Naive thymus-derived CD4-positive, alpha-beta T cell (primary cell): ENCODE results near the gene TCP11. TPM values are rescaled to one million over a fixed set of nuclear protein-coding genes. Genes with fewer than 3 reads are reported as not detected.

Experiments used
- ATAC-seq: fragments of 150-1000 bp; cut with Tn5 transposase; 2 replicates; pipeline ENCODE4 v1.10.0; 2021; ENCODE audit warnings: mild to moderate bottlenecking, moderate library complexity
- CTCF ChIA-PET: fragments of 350-600 bp; sonication (Branson Sonifier 250); formaldehyde crosslinking; loops from one replicate; lab custom pipeline; 2021; ENCODE audit warnings: antibody characterized with exemption; lab: Charles Lee
- POLR2A ChIA-PET: fragments of 350-600 bp; sonication (Branson Sonifier 250); formaldehyde crosslinking; loops from one replicate; lab custom pipeline; 2021; ENCODE audit warnings: antibody characterized with exemption, inconsistent platforms; lab: Charles Lee
- DNase-seq, 9 donors: peaks; one replicate each; pipeline versions ENCODE4 v3.0.0 to v3.0.0-alpha.2; 2020 to 2022; ENCODE audit warnings: mixed read lengths in 1 of 9
- H3K27ac ChIP-seq: one replicate; pipeline ENCODE4 v1.7.0; 2013; ENCODE audit warnings: mild to moderate bottlenecking, low read depth, low read length, moderate library complexity
- H3K27me3 ChIP-seq, 2 donors: one replicate each; pipeline ENCODE4 v1.7.0; 2013; ENCODE audit warnings: low read length in 2 of 2, mild to moderate bottlenecking in 2 of 2, moderate library complexity in 2 of 2; ENCODE audit not compliant: control insufficient read depth in 2 of 2, insufficient read depth in 2 of 2
- H3K36me3 ChIP-seq, 3 experiments: 1 replicate in 2 of 3; 2 replicates in 1 of 3; pipeline ENCODE4 v1.7.0; 2013; ENCODE audit warnings: low read length in 3 of 3, mild to moderate bottlenecking in 3 of 3, moderate library complexity in 1 of 3; ENCODE audit not compliant: insufficient read depth in 3 of 3, control insufficient read depth in 2 of 3
- H3K4me1 ChIP-seq, 2 donors: one replicate each; pipeline ENCODE4 v1.7.0; 2013; ENCODE audit warnings: low read length in 2 of 2, mild to moderate bottlenecking in 2 of 2, moderate library complexity in 1 of 2; ENCODE audit not compliant: control insufficient read depth in 2 of 2, insufficient read depth in 2 of 2
- H3K4me3 ChIP-seq: 2 replicates; pipeline ENCODE4 v1.7.0; 2013; ENCODE audit warnings: mild to moderate bottlenecking, low read length
- H3K9me3 ChIP-seq, 3 experiments: 1 replicate in 2 of 3; 2 replicates in 1 of 3; pipeline ENCODE4 v1.7.0; 2013; ENCODE audit warnings: low read length in 3 of 3; ENCODE audit not compliant: control insufficient read depth in 2 of 3
- H3K27ac Mint-ChIP-seq, 9 donors: one replicate each; pipeline ENCODE4 v1.8.0; 2020 to 2022; ENCODE audit warnings: mixed read lengths in 9 of 9, mild to moderate bottlenecking in 8 of 9, moderate library complexity in 5 of 9, inconsistent platforms in 2 of 9
- H3K27me3 Mint-ChIP-seq, 5 donors: one replicate each; pipeline ENCODE4 v1.8.0; 2021 to 2022; ENCODE audit warnings: mixed read lengths in 5 of 5, mild to moderate bottlenecking in 1 of 5
- H3K36me3 Mint-ChIP-seq, 5 donors: one replicate each; pipeline ENCODE4 v1.8.0; 2020 to 2022; ENCODE audit warnings: mixed read lengths in 5 of 5, mild to moderate bottlenecking in 3 of 5, inconsistent platforms in 1 of 5
- H3K4me1 Mint-ChIP-seq, 7 donors: one replicate each; pipeline ENCODE4 v1.8.0; 2020 to 2022; ENCODE audit warnings: mixed read lengths in 7 of 7, mild to moderate bottlenecking in 3 of 7, inconsistent platforms in 1 of 7
- H3K4me3 Mint-ChIP-seq, 10 donors: one replicate each; pipeline ENCODE4 v1.8.0; 2020 to 2022; ENCODE audit warnings: mild to moderate bottlenecking in 10 of 10, mixed read lengths in 10 of 10, moderate library complexity in 6 of 10, inconsistent platforms in 2 of 10
- H3K9me3 Mint-ChIP-seq, 11 donors: one replicate each; pipeline ENCODE4 v1.8.0; 2020 to 2022; ENCODE audit warnings: mixed read lengths in 11 of 11, mild to moderate bottlenecking in 4 of 11, inconsistent platforms in 1 of 11, moderate library complexity in 1 of 11
- intact Hi-C, 2 donors: fragments of 100-400 bp; cut with micrococcal nuclease; formaldehyde crosslinking; loops; one replicate each; pipeline ENCODE4 v1.15.1; 2023
- polyA plus RNA-seq, 2 donors: library from polyadenylated mRNA; unstranded; fragments of 300-500 nt; fragmentation: Illumina TruSeq; gene quantifications; one replicate each; pipeline ENCODE4 v1.2.3, GENCODE V29; 2021
- total RNA-seq, 6 experiments: library from RNA in 5 of 6; stranded (reverse) in 5 of 6; gene quantifications; 1 replicate in 5 of 6; 2 replicates in 1 of 6; pipeline ENCODE4 v1.2.3 and lab custom pipeline; 2021 to 2026

TCP11 gene
- total and polyA plus RNA-seq, 7 experiments from 2014 or later: not detected

DNA sequence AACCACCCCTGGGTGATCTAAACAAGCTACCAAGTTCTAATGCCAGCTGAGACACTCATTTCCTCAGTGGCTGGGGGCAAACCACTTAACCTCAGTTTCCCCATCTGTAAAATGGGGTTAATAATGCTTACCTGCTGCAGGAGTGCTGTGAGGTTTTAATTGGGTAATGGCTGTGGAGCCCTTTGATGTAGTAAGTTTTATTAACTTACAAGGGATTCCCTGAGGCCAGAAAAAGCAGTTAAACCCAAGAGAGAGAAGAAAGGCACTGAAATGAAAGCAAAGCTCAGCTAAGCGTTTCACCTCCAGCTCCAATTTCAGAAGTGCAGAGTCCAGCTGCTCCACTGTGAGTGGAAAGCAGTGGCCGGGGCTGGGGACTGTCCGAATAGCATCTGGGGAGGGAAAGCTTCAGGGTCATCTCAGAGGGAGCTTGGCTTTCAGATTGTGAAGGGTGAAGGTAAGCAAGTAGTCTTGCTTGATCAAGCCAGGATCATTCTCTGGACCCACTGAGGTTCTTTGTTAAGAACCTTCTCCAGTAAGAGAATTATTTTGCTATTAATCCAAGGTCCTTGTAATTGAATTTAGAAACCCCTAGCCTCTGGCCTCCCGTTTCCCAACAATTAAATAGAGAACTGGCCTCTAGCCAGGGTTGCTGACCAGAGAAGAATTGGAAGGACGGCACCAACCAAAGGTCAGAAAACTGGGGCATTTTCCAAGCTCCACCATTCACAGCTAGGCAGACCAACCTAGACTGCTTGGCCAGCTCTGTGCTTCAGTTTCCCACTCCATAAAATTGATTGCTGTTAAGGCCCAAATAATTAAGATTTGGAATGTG lies 20.9 kb upstream of the TCP11 start:
- H3K36me3 ChIP-seq: no peaks in the 10 kb centered on the region
- H3K4me1 Mint-ChIP-seq: peaks cover 0 to 3% (median 0%) of the 10 kb centered on the region in 7 donors
- H3K9me3 ChIP-seq: no peaks in the 10 kb centered on the region
- ChIA-PET POLR2A (no interaction called here), CTCF (no interaction called here)
- H3K9me3 Mint-ChIP-seq: no peaks in the 10 kb centered on the region
- H3K27ac ChIP-seq: no peak overlapping the region
- intact Hi-C loops: no loop called here
- no peak for ATAC-seq
- H3K27me3 Mint-ChIP-seq: peaks cover 14 to 28% (median 20%) of the 10 kb centered on the region in 5 donors
- H3K27ac Mint-ChIP-seq: no peak overlapping the region
- H3K27me3 ChIP-seq: no peaks in the 10 kb centered on the region
- no peak overlapping the region for H3K4me3 ChIP-seq
- no peak for DNase-seq
- H3K4me3 Mint-ChIP-seq: no peak overlapping the region
- peaks cover 0 to 7% (median 3%) of the 10 kb centered on the region in 5 donors for H3K36me3 Mint-ChIP-seq
- no peaks in the 10 kb centered on the region for H3K4me1 ChIP-seq

DNA sequence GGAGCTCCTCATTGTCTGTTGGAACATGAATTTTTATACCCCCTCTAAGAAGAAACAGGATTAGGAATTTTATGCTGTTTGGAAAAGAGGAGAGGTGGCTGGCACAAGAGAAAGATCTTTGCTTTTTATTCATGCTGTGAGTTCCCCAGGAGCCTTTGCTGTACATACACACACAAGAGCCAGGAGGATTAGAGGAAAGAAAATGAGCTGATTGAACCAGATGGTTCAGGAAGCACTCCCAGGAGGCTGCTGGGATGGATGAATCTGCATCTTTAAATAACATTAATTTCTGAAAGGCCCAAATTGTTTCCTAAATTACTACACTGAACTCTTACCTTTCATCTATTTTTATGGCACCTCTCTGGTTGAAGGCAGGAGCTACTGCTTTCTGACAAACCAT lies 20.1 kb upstream of the TCP11 start:
- Mint-ChIP-seq H3K27ac (peak overlapping the region in 1 of 9 donors; percentile 13), H3K27me3 (peaks cover 14 to 28% (median 20%) of the 10 kb centered on the region in 5 donors), H3K36me3 (peaks cover 0 to 7% (median 3%) of the 10 kb centered on the region in 5 donors), H3K4me1 (peaks cover 0 to 3% (median 0%) of the 10 kb centered on the region in 7 donors), H3K9me3 (no peaks in the 10 kb centered on the region), H3K4me3 (no peak overlapping the region)
- Histone ChIP-seq H3K36me3 (no peaks in the 10 kb centered on the region), H3K4me1 (no peaks in the 10 kb centered on the region), H3K27ac (no peak overlapping the region), H3K4me3 (no peak overlapping the region), H3K9me3 (no peaks in the 10 kb centered on the region), H3K27me3 (no peaks in the 10 kb centered on the region)
- no peak for DNase-seq
- ChIA-PET CTCF (no interaction called here), POLR2A (no interaction called here)
- ATAC-seq: no peak
- intact Hi-C loops: no loop called here

DNA sequence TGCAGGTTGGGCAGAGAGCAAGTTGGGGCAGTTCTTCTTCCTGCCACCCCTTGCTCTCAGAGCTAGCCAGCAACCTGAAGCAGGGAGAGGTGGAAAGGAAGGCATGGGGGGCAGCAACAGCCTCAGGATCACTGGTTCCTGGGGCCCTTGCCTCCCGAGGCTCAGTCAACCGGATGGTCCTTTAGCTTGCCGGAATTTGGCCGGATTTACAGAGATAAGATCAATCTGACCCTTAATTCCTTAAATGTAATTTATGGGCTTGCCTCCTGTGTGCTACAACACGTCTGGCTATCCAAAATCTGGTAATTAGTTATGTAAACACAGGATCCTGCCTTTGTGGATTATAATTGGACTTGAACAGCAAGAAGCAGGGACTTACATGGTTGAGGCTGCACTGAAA lies 19.5 kb upstream of the TCP11 start:
- no peaks in the 10 kb centered on the region for H3K36me3 ChIP-seq
- Mint-ChIP-seq H3K27me3 (peaks cover 14 to 28% (median 20%) of the 10 kb centered on the region in 5 donors), H3K27ac (peak overlapping the region in 1 of 9 donors; percentile 13), H3K4me3 (no peak overlapping the region), H3K36me3 (peaks cover 0 to 7% (median 3%) of the 10 kb centered on the region in 5 donors), H3K9me3 (no peaks in the 10 kb centered on the region), H3K4me1 (peaks cover 0 to 3% (median 0%) of the 10 kb centered on the region in 7 donors)
- H3K9me3 ChIP-seq: no peaks in the 10 kb centered on the region
- CTCF ChIA-PET: no interaction called here
- POLR2A ChIA-PET: no interaction called here
- peaks cover 0 to 3% of the 10 kb centered on the region in 2 donors for H3K27me3 ChIP-seq
- DNase-seq: no peak
- no peak for ATAC-seq
- no peak overlapping the region for H3K4me3 ChIP-seq
- no peaks in the 10 kb centered on the region for H3K4me1 ChIP-seq
- intact Hi-C loops: no loop called here
- no peak overlapping the region for H3K27ac ChIP-seq

DNA sequence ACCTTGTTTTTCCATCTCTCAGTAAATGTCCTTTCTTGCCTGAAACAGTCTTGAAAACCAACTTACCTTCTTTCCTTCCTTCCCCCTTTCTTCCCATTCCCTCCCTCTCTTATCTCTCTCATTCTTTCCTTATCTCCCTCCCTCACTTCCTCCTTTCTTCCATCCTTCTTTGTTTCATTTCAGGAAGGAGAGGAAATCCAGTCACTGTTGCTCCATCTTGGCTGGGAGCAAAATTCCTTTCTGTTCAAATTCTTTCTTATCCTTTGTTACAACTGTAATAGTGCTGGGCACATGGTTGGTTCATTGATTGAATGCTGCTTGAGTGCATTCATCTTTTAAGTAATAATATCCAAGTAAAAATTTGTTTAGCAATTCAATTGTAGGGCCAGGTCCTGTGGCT lies 17.4 kb upstream of the TCP11 start:
- intact Hi-C loops: no loop called here
- Histone ChIP-seq H3K4me1 (no peaks in the 10 kb centered on the region), H3K36me3 (no peaks in the 10 kb centered on the region), H3K4me3 (no peak overlapping the region), H3K27me3 (peaks cover 0 to 3% of the 10 kb centered on the region in 2 donors), H3K9me3 (no peaks in the 10 kb centered on the region), H3K27ac (no peak overlapping the region)
- ChIA-PET POLR2A (no interaction called here), CTCF (interaction anchor here (0.5 kb wide), 1 partner anchor 19 kb away, joined by 3 read pairs; no protein-coding TSS in a partner anchor)
- Mint-ChIP-seq H3K27me3 (peaks cover under 1 to 20% (median 12%) of the 10 kb centered on the region in 5 donors), H3K9me3 (no peaks in the 10 kb centered on the region), H3K27ac (no peak overlapping the region), H3K4me1 (peaks cover 0 to 13% (median 0%) of the 10 kb centered on the region in 7 donors), H3K4me3 (no peak overlapping the region), H3K36me3 (peaks cover 0 to 6% (median 0%) of the 10 kb centered on the region in 5 donors)
- no peak for DNase-seq
- ATAC-seq: no peak

DNA sequence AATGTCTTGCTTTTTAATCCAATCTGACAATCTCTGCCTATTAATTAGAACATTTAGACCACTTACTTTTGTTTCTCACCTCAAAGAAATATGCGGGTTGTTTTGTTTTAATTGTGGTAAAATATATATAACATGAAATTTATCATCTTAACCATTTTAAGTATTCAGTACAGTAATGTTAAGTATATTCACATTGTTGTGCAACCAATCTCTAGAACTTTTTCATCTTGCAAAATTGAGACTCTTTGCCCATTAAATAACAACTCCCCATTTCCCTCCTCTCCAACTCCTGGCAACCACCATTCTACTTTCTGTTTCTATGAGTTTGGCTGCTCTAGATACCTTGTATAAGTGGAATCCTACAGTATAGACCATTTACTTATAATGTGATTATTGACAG lies 13.8 kb upstream of the TCP11 start:
- Mint-ChIP-seq H3K4me3 (no peak overlapping the region), H3K9me3 (no peaks in the 10 kb centered on the region), H3K27ac (no peak overlapping the region), H3K36me3 (peaks cover 0 to 3% (median 0%) of the 10 kb centered on the region in 5 donors), H3K27me3 (peaks cover 0 to 6% (median 2%) of the 10 kb centered on the region in 5 donors), H3K4me1 (peaks cover 0 to 13% (median 0%) of the 10 kb centered on the region in 7 donors)
- H3K27ac ChIP-seq: no peak overlapping the region
- no peaks in the 10 kb centered on the region for H3K9me3 ChIP-seq
- no peak overlapping the region for H3K4me3 ChIP-seq
- H3K36me3 ChIP-seq: no peaks in the 10 kb centered on the region
- POLR2A ChIA-PET: interaction anchor here (0.7 kb wide), 1 partner anchor 131 kb away, joined by 4 read pairs; no protein-coding TSS in a partner anchor
- CTCF ChIA-PET: no interaction called here
- ATAC-seq: no peak
- intact Hi-C loops: no loop called here
- H3K27me3 ChIP-seq: peaks cover 0 to 3% of the 10 kb centered on the region in 2 donors
- H3K4me1 ChIP-seq: no peaks in the 10 kb centered on the region
- no peak for DNase-seq

DNA sequence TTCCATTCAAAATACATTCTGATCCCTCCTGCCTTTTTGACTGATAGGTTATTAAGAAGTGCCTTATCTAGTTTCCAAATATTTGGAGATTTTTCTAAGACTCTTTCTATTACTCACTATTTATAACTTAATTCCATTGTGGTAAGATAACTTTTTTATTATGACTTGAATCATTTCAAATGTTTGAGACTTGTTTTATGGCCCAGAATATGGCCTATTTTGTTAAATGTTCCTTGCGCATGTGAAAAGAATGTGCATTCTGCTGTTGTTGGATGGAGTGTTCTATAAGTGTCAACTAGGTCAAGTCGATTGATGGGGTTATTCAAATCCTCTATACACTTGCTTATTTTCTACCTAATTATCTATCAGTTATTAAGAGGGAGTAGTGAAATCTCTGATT lies 13.1 kb upstream of the TCP11 start:
- ChIA-PET CTCF (no interaction called here), POLR2A (no interaction called here)
- Mint-ChIP-seq H3K4me3 (no peak overlapping the region), H3K27me3 (peaks cover 0 to 2% (median 0%) of the 10 kb centered on the region in 5 donors), H3K36me3 (peaks cover 0 to 3% (median 0%) of the 10 kb centered on the region in 5 donors), H3K4me1 (peaks cover 0 to 16% (median 0%) of the 10 kb centered on the region in 7 donors), H3K9me3 (no peaks in the 10 kb centered on the region), H3K27ac (peak overlapping the region in 1 of 9 donors; percentile 20)
- Histone ChIP-seq H3K27ac (no peak overlapping the region), H3K27me3 (peaks cover 0 to 3% of the 10 kb centered on the region in 2 donors), H3K4me3 (no peak overlapping the region), H3K9me3 (no peaks in the 10 kb centered on the region), H3K36me3 (no peaks in the 10 kb centered on the region), H3K4me1 (no peaks in the 10 kb centered on the region)
- no peak for DNase-seq
- intact Hi-C loops: no loop called here
- no peak for ATAC-seq
